NT2/D1 (cell line): ENCODE results near the gene CHST8.

ENCODE experiments used
- DNase-seq: peaks from one replicate; pipeline ENCODE4 v3.0.0-alpha.2; 2011; ENCODE audit warnings: low read depth, low spot score
- H3K27me3 ChIP-seq: 2 replicates; pipeline ENCODE4 v1.6.0; 2011; ENCODE audit warnings: mild to moderate bottlenecking; ENCODE audit not compliant: insufficient read length, insufficient read depth
- H3K36me3 ChIP-seq: 2 replicates; pipeline ENCODE4 v1.6.1; 2011; ENCODE audit warnings: mild to moderate bottlenecking, low read length, mixed read lengths; ENCODE audit not compliant: insufficient read depth, insufficient read length
- H3K4me1 ChIP-seq: 2 replicates; pipeline ENCODE4 v1.5.1; 2011; ENCODE audit not compliant: insufficient read depth, insufficient read length
- H3K4me3 ChIP-seq: 2 replicates; pipeline ENCODE4 v1.5.1; 2011; ENCODE audit warnings: low read depth; ENCODE audit not compliant: insufficient read length
- H3K9ac ChIP-seq: 2 replicates; pipeline ENCODE4 v1.6.0; 2011; ENCODE audit warnings: low read depth; ENCODE audit not compliant: insufficient read length
- H3K9me3 ChIP-seq: 2 replicates; pipeline ENCODE4 v1.5.1; 2011; ENCODE audit warnings: mild to moderate bottlenecking, low read length; ENCODE audit not compliant: insufficient read depth
- SUZ12 ChIP-seq: IDR thresholded peaks from 2 replicates; pipeline ENCODE4 v1.6.1; 2011; ENCODE audit not compliant: insufficient read length, insufficient read depth; ENCODE audit errors: extremely low read depth
- YY1 ChIP-seq: IDR thresholded peaks from 2 replicates; pipeline ENCODE4 v1.6.1; 2011; ENCODE audit not compliant: insufficient read length, insufficient read depth
- ZNF274 ChIP-seq: IDR thresholded peaks from 2 replicates; pipeline ENCODE4 v1.6.1; 2011; ENCODE audit warnings: mild to moderate bottlenecking, low read depth, low read length

Gene CHST8

GRCh38 chr19:33627962-33628839 lies 6.4 kb downstream of the CHST8 start:
- Histone ChIP-seq H3K4me1 (peaks cover 12% of the 10 kb centered on the region), H3K4me3 (no peak overlapping the region), H3K9me3 (no peaks in the 10 kb centered on the region), H3K9ac (no peak overlapping the region), H3K27me3 (peaks cover 17% of the 10 kb centered on the region), H3K36me3 (no peaks in the 10 kb centered on the region)
- no peak for DNase-seq
- TF ChIP-seq ZNF274: no peak
- no peak for TF ChIP-seq SUZ12

- Histone ChIP-seq H3K9me3 (no peaks in the 10 kb centered on the region), H3K4me3 (no peak overlapping the region), H3K27me3 (peaks cover 7% of the 10 kb centered on the region), H3K4me1 (peaks cover 9% of the 10 kb centered on the region), H3K9ac (no peak overlapping the region), H3K36me3 (no peaks in the 10 kb centered on the region)
- no peak for DNase-seq
- TF ChIP-seq ZNF274: no peak
- no peak for TF ChIP-seq SUZ12
- TF ChIP-seq YY1: no peak
Measured at GRCh38 chr19:33628921-33629825, 7.4 kb downstream of the CHST8 start.

- no peak overlapping the region for H3K9ac ChIP-seq
- H3K27me3 ChIP-seq: no peaks in the 10 kb centered on the region
- H3K4me1 ChIP-seq: peaks cover 12% of the 10 kb centered on the region
- no peak for TF ChIP-seq SUZ12
- TF ChIP-seq YY1: no peak
- no peak for TF ChIP-seq ZNF274
- no peaks in the 10 kb centered on the region for H3K36me3 ChIP-seq
- H3K4me3 ChIP-seq: no peak overlapping the region
- no peaks in the 10 kb centered on the region for H3K9me3 ChIP-seq
- DNase-seq: no peak
Measured at GRCh38 chr19:33629826-33630375, 8.1 kb downstream of the CHST8 start.

GRCh38 chr19:33630880-33631608 lies 9.3 kb downstream of the CHST8 start:
- no peak overlapping the region for H3K9ac ChIP-seq
- peaks cover 12% of the 10 kb centered on the region for H3K4me1 ChIP-seq
- H3K9me3 ChIP-seq: no peaks in the 10 kb centered on the region
- no peaks in the 10 kb centered on the region for H3K27me3 ChIP-seq
- no peaks in the 10 kb centered on the region for H3K36me3 ChIP-seq
- H3K4me3 ChIP-seq: no peak overlapping the region
- no peak for DNase-seq
- TF ChIP-seq SUZ12 (no peak), YY1 (no peak), ZNF274 (no peak)

GRCh38 chr19:33631609-33631973 lies 9.8 kb downstream of the CHST8 start:
- TF ChIP-seq ZNF274 (no peak), YY1 (no peak), SUZ12 (no peak)
- Histone ChIP-seq H3K4me1 (peaks cover 12% of the 10 kb centered on the region), H3K36me3 (no peaks in the 10 kb centered on the region), H3K4me3 (no peak overlapping the region), H3K9ac (no peak overlapping the region), H3K9me3 (no peaks in the 10 kb centered on the region), H3K27me3 (no peaks in the 10 kb centered on the region)
- DNase-seq: no peak

- no peak for DNase-seq
Measured at GRCh38 chr19:33634361-33635091, 12.8 kb downstream of the CHST8 start.

More at GRCh38 chr19:33634361-33635091, 12.8 kb downstream of the CHST8 start:
- no peaks in the 10 kb centered on the region for H3K36me3 ChIP-seq
- H3K27me3 ChIP-seq: no peaks in the 10 kb centered on the region
- no peak overlapping the region for H3K9ac ChIP-seq
- H3K9me3 ChIP-seq: no peaks in the 10 kb centered on the region
- no peak overlapping the region for H3K4me3 ChIP-seq
- TF ChIP-seq YY1 (no peak), SUZ12 (no peak), ZNF274 (no peak)
- peaks cover 10% of the 10 kb centered on the region for H3K4me1 ChIP-seq
